HFFc6 (cell line): ENCODE results near the gene SOX12. TPM values are rescaled to one million over a fixed set of nuclear protein-coding genes. Genes with fewer than 3 reads are reported as not detected.

ENCODE experiments used
- DNase-seq: peaks from one replicate; pipeline ENCODE4 v3.0.0-alpha.2; 2018
- H3K27ac Mint-ChIP-seq: 2 replicates; pipeline ENCODE4 v1.8.0; 2020; ENCODE audit warnings: mild to moderate bottlenecking, mixed read lengths
- H3K27me3 Mint-ChIP-seq: 2 replicates; pipeline ENCODE4 v1.8.0; 2021; ENCODE audit warnings: mild to moderate bottlenecking, moderate library complexity, mixed read lengths; ENCODE audit not compliant: insufficient read depth
- H3K36me3 Mint-ChIP-seq: 2 replicates; pipeline ENCODE4 v1.8.0; 2021; ENCODE audit warnings: low read depth, mixed read lengths
- H3K4me1 Mint-ChIP-seq: 2 replicates; pipeline ENCODE4 v1.8.0; 2020; ENCODE audit warnings: low read depth, mixed read lengths
- H3K4me3 Mint-ChIP-seq: 2 replicates; pipeline ENCODE4 v1.8.0; 2020; ENCODE audit warnings: mild to moderate bottlenecking, moderate library complexity, mixed read lengths
- H3K9me3 Mint-ChIP-seq: 2 replicates; pipeline ENCODE4 v1.8.0; 2020; ENCODE audit warnings: mild to moderate bottlenecking, mixed read lengths
- CTCF ChIP-seq: fragments of 200-600 bp; sonication (generic); IDR thresholded peaks from 2 replicates; pipeline ENCODE4 v1.5.0; 2021; ENCODE audit warnings: antibody characterized with exemption, mild to moderate bottlenecking
- total RNA-seq, 6 experiments: library from RNA; stranded (reverse); fragmentation: NEBNext Ultra II Directional; extraction: Animal tissue kit (Norgen Biotek cat#: 25700); gene quantifications; 2 replicates in 1 of 6; 3 replicates in 5 of 6; pipeline ENCODE4 v1.2.3, GENCODE V29; 2021

Gene SOX12
- total RNA-seq, 6 experiments from 2014 or later: 24.5 to 26.3 (median 25.0) TPM

GRCh38 chr20:312866-313265 lies 12.5 kb upstream of the SOX12 start:
- Mint-ChIP-seq H3K4me1 (peaks cover 55% of the 10 kb centered on the region), H3K9me3 (no peaks in the 10 kb centered on the region), H3K36me3 (no peaks in the 10 kb centered on the region), H3K4me3 (no peak overlapping the region), H3K27ac (no peak overlapping the region), H3K27me3 (peaks cover 5% of the 10 kb centered on the region; the same call in 1 of the 2 replicates)
- no peak for DNase-seq
- no peak for TF ChIP-seq CTCF

GRCh38 chr20:313402-313801 lies 11.9 kb upstream of the SOX12 start:
- no peak for DNase-seq
- Mint-ChIP-seq H3K27me3 (peaks cover 5% of the 10 kb centered on the region; the same call in 1 of the 2 replicates), H3K27ac (no peak overlapping the region), H3K4me3 (no peak overlapping the region), H3K9me3 (no peaks in the 10 kb centered on the region), H3K4me1 (peaks cover 50% of the 10 kb centered on the region), H3K36me3 (no peaks in the 10 kb centered on the region)
- TF ChIP-seq CTCF: no peak

- DNase-seq: peak; percentile 73
- Mint-ChIP-seq H3K36me3 (no peaks in the 10 kb centered on the region), H3K9me3 (no peaks in the 10 kb centered on the region), H3K4me1 (peaks cover 44% of the 10 kb centered on the region), H3K27me3 (peaks cover 5% of the 10 kb centered on the region; the same call in 1 of the 2 replicates), H3K27ac (peak overlapping the region; percentile 65), H3K4me3 (no peak overlapping the region)
- TF ChIP-seq CTCF: no peak
Measured at GRCh38 chr20:313948-314347, 11.4 kb upstream of the SOX12 start.

- peak; percentile 55 for DNase-seq
- peaks cover 3% of the 10 kb centered on the region for H3K27me3 Mint-ChIP-seq
- peak overlapping the region; percentile 60 for H3K27ac Mint-ChIP-seq
- peaks cover 22% of the 10 kb centered on the region for H3K4me1 Mint-ChIP-seq
- H3K4me3 Mint-ChIP-seq: no peak overlapping the region
- no peak for TF ChIP-seq CTCF
- H3K9me3 Mint-ChIP-seq: no peaks in the 10 kb centered on the region
- H3K36me3 Mint-ChIP-seq: peaks cover 10% of the 10 kb centered on the region
Measured at GRCh38 chr20:316316-317068, 8.9 kb upstream of the SOX12 start.

- Mint-ChIP-seq H3K27ac (peak overlapping the region; percentile 94), H3K27me3 (peaks cover 3% of the 10 kb centered on the region), H3K4me1 (peaks cover 30% of the 10 kb centered on the region), H3K4me3 (peak overlapping the region; percentile 94), H3K9me3 (no peaks in the 10 kb centered on the region), H3K36me3 (peaks cover 27% of the 10 kb centered on the region)
- peak; percentile 66 for TF ChIP-seq CTCF
- DNase-seq: peak; percentile 71
Measured at GRCh38 chr20:324177-325044, 941 bp upstream of the SOX12 start.
